Activated CD4-positive, alpha-beta T cell treated with anti-CD3 and anti-CD28 coated beads for 48 hours (primary cell): ENCODE measurements around the gene DDX49.
"Not testable (repeated sequence)": the region's sequence is repeated elsewhere in the genome, so short reads cannot be mapped to it uniquely, and the experiment has no call there.

ENCODE experiments used
- DNase-seq: peaks from one replicate; pipeline ENCODE4 v3.0.0-alpha.2; 2020

Gene DDX49

DNA sequence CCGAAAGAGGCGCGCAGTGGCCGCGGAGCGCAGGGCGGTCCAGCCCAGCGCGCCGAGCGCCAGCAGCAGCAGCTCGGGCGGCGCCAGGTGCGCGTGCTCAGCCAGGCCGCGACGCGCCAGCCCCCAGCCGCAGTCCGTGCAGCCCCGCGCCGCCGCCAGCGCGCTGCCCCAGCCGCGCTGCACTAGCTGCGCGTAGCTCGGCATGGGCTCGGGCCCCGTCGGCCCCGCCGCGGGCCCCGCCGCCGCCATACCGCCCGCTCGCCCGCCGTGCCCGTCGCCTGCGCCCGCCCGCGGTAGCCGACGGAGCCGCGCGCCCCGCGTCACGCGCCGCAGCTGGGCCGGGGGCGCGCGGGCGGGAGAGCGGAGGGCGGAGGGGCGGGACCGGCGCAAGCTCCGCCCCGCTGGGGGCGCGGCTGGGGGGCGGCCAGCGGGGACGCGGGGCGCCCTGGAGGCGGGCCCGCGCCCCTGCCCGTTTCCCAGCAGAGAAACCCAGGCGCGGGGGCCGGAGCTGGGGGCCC, 23.6 kb upstream of the DDX49 start, which contains the start of gene CERS1:
Gene CERS1 (minus strand): TSS at position 335 of the 518 bp plus-strand sequence. CDS start 86 bp downstream, at position 249.
- no peak for DNase-seq

DNA sequence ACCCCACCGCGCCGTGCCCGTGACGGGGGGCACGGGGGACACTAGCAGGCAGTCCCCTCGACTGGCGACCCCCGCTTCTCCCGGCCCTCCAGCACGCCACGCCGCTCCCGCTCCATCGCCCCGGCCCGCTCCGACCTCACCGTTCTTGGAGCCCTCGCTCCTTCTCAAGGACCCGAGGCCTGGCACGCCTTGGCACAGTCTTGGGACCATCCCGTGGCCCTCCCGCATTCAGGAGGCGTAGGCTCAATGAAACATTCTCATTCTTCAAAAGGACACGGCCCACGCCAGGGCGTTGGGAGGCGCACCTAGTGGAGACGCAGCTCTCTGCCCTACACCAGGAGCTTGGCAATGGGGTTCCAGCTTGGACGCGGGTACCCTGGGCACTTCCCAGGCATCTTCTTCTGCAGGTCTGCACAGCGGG, 23.1 kb upstream of the DDX49 start:
- no peak for DNase-seq

DNA sequence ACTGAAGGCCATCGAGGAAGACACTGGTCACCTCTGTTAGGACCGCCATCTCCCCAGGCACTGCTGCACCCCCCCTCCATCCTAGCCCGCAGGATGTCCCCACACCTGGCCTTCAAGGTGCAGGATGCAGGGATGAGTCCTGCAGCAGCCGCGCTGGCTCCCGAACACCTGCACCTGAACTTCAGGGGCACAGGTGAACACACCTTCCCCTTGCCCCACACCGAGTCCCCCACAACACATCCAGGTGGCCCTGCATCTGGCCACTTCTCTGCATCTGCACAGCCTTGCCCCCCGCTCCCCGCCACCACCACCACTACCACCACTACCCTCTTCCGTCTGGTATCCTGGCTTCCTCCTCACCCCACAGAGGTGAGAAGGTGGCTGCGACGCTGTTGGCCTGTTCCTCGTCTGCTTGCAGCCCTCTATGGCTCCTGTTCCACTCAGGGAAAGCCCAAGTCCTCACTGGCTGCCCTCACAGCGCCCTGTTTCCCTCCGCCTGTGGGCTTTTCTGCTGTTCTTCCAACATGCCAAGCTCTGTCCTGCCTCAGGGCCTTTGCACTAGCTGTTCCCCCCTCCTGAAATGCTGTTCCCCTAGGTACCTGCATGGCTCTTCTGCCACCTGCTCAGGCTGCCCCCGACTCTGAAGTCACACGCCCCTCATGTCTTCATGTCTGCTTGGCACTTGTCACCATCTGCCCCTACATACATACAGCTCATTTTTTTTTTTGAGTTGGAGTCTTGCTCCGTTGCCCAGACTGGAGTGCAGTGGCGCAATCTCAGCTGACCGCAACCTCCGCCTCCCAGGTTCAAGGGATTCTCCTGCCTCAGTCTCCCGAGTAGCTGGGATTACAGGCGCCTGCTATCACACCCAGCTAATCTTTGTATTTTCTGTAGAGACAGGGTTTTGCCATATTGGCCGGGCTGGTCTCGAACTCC, 22.2 kb upstream of the DDX49 start:
- no peak for DNase-seq

DNA sequence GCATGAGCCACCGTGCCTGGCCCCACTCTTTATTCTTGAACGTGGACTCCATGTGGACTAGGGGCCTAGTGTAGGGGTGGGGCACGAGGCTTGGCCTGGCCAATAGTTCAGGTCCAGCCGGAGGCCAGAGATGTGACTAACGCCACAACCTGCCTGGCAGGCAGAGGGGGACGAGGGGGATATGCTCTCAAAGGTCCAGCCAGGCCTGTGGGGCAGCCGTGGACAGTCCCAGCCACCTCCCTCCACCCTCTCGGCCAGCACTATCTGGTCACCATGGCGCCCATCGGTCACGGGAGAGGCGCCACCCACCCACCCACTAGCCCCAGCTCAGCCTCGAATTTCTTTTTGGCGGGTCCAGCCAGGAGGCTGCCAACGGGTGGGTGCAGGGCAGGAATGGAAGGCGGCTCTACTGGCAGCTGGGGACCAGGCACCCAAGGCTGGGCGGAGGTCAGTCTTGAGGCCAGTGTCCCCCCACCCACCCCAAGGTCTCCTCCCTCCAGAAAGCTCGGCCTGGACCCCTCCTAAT, 21.4 kb upstream of the DDX49 start:
- DNase-seq = no peak

DNA sequence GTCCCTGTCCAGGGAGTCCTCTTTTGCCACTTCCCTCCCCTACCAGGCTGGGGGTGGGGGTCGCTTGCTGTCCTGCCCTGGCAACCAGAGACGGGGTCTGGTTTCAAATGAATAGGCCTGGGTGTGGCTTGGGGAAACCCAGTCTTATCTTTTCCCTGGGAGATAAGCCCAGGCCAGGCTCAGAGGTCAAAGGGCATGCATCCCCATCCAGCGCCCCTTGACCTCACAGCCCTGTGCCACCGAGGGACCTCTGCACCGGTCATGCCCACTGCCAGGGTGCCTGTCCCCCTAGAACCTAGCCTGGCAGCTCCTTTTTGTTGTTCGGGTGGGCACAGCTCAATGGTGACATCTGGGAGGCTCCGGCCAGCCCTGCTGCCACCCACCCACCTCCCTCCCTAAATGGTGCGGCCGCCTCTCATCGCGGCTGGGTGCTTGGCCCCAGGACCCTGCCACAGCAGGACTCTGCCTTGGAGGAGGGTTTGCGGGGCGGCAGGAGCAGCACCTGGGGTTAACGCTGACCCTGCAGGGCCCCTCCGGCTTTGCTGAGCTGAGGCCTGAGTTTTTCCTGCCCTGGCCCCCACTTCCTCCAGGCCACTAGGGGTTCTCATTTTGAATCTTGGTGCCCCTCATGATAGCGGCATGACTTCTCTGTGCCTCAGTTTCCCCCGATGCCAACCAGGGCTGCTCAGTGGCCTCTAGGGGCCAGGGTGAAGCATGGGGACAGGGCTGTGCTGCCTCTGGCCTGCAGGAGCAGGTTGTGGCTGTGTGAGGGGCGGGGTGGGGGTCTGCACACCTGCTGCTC, 20.7 kb upstream of the DDX49 start:
- no peak for DNase-seq

DNA sequence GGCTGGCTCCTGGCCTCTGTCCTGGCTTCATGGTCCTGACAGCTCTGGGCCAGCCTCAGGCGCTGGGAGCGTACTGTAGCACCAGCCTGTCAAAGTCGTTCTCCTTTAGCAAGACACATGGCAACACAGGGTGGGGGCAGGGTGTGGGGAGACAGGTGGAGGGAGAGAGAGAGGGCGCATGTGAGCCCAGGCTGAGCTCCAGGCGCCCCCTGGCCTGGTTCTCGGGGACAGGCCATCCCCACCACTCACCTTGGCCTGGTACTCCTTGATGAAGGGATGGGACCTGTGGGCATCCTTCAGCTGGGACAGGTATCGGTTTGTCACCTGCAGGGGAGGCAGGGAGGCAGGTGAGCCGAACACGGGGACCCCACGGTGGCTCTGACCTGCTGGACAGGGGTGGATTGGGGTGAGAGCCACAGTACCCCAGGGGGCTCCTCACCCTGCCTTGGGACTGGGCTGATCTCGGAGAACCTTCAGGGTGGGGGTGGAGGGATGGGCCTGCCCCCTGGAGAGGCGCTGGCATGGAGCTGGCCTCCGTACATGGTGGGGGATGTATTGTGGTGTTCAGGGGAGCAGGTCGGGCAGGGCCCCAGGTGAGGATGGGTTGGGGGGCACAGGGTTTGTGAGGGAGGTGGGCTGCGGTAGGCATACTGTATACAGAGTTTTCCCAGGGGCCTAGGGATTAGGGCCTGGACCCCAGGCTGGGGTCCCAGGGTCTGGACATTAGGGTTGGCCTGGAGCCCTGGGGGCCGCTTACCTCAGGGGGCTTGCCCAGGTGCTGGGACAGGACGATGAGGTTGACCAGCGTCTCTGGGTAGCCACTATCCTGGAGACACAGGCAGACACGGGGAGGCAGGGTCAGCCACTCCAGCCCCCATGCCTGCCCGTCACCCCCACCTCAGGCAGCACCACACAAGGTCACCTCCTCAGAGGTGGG, 19.6 kb upstream of the DDX49 start:
- DNase-seq = no peak

DNA sequence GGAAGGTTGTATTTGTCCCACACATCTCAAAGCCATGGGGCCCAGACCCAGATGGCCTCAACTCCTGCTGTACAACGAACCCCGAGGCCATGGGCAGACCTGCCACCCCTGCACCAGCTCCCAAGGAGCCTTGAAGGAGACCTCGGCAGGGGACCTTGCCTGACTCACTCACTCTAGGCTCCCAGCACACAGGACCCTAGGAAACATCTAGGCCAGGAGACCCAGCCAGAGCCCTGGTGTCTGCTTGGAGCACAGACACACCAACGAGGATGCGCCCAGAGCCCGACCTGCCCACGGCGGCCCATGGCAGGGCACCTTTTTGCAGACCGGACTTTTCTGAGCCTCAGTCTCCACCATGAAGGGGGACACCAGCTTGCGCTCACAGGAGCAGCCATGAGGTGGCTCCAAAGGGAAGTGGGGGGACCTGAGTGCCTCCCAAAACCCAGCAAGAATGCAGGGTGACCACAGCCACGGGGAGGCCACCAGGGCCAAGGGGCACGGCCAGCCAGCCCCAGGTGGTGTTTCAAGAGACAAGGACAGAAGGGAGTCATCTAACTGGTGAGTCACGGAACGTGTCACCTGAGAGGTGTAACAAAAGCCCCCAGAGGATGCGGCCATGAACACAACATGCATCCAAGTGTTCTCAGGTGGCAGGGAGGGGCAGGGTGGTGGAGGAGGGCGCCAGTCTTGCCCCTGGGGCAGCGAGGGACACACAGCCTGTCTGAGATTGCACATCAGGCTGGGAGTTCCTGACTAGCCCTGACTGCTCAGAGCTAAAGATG, 18.6 kb upstream of the DDX49 start:
- no peak for DNase-seq

DNA sequence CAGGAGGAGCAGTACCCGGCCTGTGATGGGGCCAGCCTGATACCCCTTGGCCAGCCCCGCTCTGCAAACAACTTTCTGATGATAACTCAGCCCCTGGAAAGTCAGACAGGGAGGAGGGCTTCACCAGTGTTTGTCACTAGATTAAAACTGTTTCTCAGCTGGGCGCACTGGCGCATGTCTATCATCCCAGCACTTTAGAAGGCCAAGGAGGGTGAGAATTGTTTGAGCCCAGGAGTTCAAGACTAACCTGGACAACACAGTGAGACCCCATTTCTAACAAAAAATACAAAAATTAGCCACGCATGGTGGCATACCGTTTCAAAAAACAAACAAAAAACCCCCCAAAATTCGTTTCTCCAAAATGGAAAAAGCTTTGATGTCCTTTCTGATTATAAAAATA, 18.0 kb upstream of the DDX49 start:
- no peak for DNase-seq

DNA sequence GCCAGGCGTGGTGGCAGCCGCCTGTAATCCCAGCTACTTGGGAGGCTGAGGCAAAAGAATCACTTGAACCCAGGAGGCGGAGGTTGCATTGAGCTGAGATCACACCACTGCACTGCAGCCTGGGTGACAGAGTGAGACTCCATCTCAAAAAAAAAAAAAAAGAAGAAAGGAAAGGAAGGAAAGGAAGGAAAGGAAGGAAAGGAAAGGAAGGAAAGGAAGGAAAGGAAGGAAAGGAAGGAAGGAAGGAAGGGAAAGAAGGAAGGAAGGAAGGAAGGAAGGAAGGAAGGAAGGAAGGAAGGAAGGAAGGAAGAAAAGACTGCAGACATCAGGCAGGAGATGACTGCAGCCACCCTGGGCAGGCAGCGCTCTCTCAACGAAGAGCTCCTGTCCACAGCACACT, 17.0 kb upstream of the DDX49 start:
- DNase-seq = not testable (repeated sequence)

DNA sequence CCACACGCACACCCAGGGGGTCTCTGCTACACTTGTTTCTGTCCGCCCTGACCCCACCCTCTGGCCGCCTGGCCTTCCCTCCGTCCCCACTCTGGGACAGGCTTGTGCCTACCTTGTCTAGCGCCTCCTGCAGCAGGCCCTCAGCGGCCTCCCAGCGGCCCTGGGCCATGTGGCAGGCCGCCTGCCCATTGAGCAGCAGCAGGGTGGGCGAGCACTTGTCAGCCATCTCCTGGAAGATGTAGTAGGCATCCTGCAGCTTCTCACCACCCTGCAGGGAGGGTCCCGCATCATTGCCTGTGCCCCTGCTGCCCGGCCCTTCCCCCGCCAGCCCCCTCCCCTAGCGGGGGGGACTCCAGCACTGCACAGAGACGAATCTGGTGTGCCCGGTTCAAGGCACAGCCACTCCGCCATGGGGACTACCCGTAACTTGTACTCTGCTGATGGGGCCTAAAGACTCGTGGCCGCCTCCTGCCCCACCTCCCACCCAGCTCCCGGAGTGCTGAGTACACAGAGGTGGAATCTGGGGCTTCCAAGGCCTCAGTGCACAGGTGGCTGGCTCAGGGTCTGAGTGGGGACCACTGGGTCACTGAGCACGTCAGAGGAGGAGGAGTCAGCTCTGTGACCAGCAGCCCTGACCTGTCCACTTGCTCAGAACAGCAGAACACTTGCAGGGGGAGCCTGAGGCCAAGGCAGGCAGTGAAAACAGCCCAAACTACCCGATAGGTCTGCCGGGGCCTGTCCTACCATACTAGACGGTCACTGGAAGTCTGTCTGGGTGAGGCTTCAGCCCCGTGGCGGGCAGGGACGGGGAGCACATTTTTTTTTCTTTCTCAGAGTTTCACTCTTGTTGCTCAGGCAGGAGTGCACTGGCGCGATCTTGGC, 16.1 kb upstream of the DDX49 start:
- no peak for DNase-seq

DNA sequence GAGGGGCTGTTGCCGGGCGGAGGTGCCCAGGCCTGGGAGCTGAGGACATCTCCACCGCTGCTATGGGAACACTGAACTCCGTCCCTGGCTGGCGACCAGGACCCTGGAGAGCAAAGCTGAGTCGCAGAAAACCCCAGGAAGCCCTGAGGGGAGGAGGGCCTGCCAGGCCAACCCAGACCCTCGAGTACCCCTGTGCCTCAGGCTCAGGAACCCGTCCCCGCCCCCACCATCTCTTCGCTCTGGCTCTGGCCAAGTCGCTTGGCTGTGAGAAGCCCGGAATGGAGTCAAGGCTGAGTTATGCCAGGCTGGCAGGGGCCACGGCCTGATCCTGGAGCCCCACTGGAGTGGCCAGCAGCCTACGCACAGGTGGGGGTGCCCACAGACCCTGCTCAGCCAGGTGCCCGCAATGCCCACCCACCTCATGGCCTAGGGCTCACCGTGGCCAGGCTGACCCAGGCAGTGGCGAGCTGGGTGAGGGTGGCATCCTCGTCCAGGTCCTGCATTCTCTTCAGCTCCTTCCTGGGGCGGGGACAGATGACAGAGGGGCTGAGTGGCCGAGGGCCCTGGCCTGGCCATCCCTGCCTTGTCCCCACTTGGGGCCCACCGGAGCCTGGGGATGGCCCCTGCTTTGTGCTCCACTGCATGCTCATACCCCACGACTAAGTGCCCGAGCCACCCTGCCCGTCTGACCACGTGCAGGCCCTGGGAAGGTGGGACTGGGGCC, 15.0 kb upstream of the DDX49 start:
- DNase-seq = no peak

DNA sequence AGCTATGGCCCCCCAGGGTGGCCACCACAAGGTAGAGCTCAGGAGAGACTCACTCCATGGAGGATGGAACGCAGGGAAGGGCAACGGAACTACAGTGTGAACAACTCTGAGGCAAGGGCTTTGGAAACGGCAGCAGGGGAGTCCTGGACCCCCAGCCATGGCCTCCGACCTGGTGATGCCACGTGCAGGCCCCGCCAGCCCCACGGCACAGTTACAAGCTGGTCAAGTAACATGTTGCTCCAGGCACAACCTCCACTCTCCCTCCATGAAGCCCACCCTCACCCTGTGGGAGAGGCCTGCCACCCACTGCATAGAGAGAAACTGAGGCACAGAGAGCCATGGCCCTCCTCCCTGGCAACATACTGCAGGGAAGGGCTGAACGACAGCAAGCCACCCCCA, 14.5 kb upstream of the DDX49 start:
- DNase-seq = no peak

DNA sequence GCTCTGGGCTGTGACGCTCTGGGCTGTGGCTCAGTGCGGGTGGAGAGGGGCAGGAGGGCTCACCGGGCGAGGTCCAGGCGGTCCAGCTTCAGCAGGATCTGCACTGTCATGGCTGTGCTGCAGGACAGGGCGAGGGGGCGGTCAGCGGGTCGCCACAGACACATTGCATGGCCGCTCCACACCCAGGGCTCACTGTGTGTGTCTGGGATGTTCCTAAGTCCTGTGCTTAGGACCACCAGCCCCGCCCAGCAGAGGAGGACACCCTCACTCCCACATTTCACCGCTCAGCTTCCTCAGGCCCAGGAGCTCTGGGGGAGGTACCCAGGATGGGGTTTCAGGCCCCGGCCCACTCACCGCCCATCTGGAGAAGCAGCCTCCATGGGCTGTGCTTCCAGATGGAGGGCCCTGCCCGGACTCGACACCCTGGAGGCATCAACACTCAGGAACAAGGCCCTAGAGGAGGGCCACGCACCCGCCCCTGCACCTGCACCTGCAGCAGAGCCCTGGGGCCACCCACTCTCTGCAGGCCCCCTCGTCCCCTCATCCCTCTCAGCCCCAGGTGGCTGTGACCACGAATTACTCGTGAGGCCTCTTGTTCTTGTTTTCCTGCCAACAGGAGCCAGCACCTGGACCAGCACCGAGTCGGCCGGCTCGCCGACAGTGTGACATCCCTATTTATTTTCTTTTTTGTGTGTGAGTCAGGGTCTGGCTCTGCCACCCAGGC, 13.8 kb upstream of the DDX49 start:
- no peak for DNase-seq

DNA sequence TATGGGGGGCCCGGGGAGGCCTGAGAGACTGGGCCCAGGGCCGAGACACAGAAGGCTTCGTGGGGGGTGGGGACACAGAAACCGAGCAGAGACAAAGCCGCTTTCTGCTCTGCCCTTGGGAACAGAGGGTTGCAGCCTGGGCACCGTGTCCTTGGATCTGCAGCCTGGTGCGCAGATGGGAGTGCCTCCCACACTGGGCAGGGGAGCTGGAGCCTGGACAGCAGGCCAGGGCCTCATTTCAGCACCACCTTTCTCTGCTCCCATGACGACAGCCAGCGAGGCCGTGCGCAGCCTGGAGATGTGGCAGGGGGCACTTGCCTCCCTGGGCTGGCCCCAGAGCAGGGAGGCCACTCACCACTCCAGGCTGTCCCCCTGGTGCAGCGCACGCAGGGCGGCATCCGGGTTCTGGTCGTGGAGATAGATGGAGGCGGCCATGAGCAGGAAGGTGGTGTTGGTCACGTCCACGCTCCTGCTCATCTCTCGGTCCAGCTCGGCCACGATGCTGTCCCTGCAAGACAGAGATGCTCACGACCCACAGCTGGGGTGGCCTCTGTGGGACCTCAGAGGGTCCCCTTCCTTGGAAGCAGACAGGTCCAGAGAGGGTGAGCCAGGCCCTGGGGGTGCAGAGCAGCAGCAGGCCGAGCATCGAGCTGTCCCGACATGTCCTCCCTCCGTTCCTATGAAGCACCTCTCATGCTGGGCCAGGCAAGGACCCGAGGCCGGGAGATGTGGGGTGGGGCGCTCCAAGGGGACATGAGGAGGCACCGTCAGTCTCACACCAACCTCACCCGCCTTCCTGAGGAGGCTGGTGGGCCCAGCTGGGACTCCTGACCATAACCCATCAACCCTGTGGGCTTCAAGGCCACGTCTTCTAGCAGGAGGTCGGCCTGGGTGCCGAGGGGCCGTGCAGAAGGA, 12.7 kb upstream of the DDX49 start:
- no peak for DNase-seq

DNA sequence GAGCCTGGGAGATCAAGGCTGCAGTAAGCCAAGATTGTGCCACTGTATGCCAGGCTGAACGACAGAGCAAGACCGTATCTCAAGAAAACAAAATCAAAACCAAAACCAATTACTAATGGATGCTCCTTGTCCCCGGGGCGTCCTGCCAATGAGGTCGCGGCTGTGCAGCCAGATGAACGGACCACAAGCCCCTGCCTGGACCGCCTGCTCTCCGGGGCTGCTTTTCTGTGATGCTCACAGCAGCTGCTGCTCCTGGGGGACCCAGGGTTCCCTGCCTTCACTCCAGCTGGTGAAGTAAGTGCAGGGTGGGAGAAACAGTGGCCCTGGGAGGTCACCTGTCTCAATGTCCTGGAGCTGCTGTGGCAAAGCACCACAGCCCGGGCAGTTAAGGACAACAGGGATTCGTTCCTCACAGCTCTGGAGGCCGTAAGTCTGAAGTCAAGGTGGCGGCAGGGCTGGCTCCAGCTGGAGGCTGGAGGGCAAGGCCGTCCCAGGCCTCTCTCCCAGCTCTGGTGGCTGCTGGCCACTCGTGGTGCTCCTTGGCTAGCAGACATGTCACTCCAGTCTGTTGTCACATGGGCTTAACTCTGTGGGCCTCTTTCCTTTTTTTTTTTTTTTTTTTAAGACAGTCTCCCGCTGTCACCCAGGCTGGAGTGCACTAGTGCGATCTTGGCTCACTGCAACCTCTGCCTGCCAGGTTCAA, 10.4 kb upstream of the DDX49 start:
- no peak for DNase-seq

DNA sequence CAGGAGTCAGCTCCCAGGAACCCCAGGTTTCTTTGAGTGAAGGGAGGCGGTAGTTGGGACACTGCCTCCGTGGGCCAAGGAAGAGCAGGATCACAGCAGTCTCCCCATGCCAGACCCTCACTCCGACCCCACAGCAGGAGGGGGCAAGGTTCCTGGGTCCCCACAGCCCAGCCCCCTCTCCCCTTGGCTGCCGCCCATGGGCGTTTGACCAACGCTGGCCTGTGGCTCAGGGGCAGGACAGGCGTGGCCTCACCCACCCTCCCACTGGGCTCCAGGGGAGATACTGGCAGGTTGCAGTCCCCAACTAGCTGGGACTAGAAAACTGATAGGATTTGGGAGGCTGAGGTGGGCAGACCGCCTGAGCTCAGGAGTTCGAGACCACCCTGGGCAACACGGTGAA, 9.5 kb upstream of the DDX49 start:
- no peak for DNase-seq

DNA sequence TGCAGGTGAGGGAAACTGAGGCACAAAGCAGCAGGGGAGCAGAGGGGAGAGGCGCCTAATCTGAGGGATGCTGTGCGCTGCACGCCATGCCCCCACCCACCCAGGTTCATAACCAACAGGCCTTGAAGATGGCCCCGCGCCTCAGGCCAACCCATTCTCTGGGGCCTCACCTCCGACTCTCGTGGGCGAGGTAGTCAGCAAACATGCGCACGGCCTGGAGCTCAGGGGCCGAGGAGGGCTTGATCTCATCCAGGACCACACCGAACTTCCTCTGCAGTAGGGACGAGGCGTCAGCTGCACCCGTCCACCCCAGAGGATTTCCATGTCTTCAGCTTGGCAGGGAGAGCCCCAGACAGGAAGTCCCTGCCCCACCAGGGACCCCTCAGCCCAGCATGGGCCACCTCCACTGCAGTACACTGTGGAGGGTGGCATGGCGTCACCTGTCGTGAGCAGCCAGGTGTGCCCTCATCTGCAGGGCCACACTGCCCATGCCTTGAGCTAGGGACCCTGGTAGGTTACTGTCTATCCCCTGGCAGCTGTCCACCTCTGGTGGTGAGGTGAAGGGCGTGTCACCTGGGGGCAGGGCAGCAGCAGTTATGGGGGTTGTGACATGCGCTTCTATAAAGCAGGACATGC, 8.6 kb upstream of the DDX49 start:
- no peak for DNase-seq
